WI38 (cell line): ENCODE results near the gene SLC17A8.

ENCODE experiments used
- H3K4me3 ChIP-seq: 2 replicates; pipeline ENCODE4 v1.5.1; 2011; ENCODE audit warnings: low read depth, mild to moderate bottlenecking, control low read depth, low read length
- CTCF ChIP-seq: IDR thresholded peaks from 2 replicates; pipeline ENCODE4 v1.5.1; 2012; ENCODE audit warnings: low read depth, mild to moderate bottlenecking, control low read depth, low read length

Gene SLC17A8

GRCh38 chr12:100464529-100464928 lies 107.7 kb downstream of the SLC17A8 start:
- TF ChIP-seq CTCF: no peak
- no peak overlapping the region for H3K4me3 ChIP-seq

- TF ChIP-seq CTCF: no peak
Observed at GRCh38 chr12:100468126-100468525, 111.3 kb downstream of the SLC17A8 start.

More at GRCh38 chr12:100468126-100468525, 111.3 kb downstream of the SLC17A8 start:
- no peak overlapping the region for H3K4me3 ChIP-seq
